NCI-H1694 treated with DMSO at 0.1 percent for 48 hours (cell line): Measurements from ENCODE around the gene CENPO.
A peak's percentile ranks its signal among the peaks of the same experiment; 100 is the strongest.
"Not testable (repeated sequence)": the region's sequence is repeated elsewhere in the genome, so short reads cannot be mapped to it uniquely, and the experiment has no call there.

Source experiments
- DNase-seq: peaks from one replicate; lab custom pipeline; 2025; lab: John Stamatoyannopoulos, UW

CENPO gene

DNA sequence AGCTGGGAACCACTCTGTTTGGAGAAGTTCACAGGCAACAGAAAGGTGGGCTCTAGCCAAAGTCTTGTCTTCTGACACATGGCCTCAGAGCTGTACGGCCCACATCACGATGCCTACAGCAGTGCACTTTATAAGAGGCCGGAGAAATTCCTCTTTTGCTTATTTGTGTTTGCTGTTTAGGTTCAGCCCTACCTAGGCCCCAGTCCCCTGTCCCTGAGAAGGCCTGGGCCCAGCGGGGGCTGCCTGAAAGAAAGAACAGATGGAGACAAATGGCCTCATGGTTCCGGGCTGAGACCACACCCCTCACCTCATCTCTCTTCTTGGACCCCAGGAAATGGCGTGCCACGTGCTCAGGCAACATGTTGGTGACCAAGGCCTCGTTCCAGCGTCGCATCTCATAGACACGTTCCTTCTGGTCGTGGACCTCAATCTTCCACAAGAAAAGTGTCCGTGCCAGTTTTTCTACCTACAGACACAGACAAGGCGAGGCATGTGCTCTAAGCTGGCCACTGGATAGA is 30.9 kb downstream of the CENPO start:
- DNase-seq = no peak

DNA sequence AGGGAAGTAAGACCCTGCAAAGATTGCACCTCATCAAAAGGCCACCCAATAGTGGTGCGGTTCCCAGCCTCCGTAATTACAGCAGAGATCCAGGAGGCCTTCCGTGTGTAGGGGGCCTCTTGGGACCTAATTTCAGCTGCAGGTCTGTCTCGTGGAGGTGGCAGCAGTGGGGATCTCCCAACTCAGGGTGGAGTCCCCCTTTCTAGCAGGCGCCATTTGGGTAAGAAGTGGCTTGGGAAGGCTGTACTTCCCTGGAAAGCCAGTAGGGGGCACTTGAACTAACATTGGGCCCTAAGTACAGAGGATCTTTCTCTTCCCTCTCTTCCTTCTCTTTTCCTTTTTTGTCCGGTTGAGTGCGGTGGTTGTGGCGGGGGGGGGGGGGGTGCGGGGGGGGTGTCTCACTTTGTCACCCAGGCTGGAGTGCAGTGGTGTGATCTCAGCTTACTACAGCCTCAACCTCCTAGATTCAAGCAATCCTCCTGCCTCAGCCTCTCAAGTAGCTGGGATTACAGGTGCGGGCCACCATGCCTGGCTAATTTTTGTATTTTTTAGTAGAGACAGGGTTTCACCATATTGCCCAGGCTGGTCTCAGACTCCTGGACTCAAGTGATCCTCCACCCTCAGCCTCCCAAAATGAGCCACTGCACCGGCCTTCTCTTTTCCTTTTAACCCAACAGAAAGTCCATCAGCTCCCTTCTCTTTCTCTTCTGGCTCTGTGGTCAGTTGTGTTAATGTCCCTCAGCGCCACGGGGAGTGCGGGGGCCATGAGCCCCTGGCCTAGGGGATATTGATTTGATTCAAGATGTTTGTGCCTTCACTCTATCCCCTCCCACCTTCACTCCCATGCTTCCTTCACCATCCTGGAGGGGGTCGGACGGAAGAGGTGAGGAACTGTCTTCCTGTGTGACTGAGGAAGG is 32.0 kb downstream of the CENPO start:
- no peak for DNase-seq

GRCh38 chr2:24825883-24826772 is 32.9 kb downstream of the CENPO start:
- DNase-seq = no peak

DNA sequence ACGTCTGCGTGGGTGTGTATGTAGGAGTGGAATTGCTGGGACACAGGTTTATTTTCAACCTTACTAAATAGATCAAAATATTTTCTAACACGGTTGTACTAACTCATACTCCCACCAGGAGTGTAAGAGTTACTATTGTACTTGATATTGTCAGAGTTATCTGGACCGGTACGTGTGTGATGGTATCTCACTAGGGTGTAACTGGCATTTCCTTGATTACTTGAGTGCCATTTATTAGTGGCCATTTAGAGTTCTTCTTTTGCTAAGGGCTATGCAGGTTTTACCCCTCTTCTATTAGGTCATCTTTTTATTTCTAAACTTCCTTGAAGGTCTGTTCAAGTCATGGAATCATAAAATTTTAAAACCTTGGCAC is 33.5 kb downstream of the CENPO start:
- DNase-seq = no peak

- peak; percentile 80 for DNase-seq
Observed at GRCh38 chr2:24827321-24828237, 34.4 kb downstream of the CENPO start.

DNA sequence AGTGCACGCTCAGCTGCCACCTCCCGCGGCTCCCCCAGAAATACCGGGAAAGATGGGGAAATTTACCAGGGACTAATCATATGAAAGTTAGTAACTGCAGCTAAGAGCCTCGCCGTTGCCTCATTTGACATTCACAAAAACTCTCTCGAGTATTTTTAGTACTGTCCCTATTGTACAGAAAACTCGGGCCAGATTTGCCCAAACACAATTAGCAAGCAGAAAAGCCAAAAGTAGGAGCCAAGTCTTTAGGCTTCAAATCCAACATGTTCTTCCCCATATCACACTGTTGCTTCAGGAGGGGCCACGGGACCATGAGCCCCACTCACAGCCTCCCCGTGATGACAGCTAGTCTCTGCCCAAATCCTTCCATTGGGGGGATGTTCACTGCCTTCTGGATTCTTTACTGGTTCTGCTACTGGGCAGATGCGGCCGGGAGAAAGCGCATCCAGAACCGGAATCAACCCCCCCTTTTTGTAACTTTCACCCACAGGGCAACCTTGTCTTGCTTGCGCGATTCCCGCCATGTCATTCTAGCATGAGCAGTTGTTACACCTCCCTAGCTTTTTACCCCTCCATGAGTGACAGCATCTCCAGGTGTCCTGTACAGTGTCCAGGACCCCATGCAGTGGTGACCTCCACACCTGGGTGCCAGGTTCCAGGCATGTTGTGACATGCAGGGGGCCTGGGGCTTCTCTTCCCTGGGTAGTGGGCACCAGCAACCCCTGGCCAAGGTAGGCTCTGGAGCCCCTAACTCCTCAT is 35.2 kb downstream of the CENPO start:
- DNase-seq = no peak

DNA sequence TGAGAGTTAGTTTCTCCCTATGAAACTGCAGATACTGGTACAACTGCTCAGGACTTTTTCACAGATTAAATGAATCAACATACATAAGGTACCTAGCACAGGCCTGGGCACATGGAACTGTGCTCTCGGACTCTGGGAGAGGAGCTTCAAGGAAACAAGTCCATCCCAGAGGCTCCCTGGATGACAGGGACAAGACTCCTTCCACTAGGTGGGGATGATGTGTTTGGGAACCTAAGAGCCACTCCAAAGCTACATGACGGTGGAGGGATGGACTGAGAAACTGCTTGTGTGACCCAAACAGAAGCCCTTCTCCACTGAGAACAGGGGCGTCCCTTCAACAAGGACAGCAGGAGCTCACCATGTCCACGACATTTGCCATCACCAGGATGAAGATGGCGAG is 37.1 kb downstream of the CENPO start:
- DNase-seq = no peak

DNA sequence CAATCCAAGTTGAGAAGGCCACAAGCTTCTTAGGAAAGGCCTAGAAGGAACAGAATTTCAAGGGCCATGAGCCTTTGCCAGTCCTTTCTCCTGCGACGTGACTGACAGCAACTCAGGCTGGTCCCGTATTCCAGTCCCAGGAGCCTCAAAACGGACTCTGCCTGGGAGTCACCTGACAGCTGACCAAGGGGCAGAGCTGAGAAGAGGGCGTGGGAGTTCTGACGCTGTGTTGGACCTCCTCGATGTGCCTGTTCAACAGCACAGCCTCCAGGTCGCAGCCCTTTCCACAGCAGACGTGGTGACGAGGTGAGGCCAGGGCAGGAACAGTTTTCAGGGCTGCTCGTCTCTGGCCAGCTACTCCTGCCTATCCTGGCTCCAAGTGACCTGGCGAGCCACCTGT is 37.6 kb downstream of the CENPO start:
- no peak for DNase-seq

DNA sequence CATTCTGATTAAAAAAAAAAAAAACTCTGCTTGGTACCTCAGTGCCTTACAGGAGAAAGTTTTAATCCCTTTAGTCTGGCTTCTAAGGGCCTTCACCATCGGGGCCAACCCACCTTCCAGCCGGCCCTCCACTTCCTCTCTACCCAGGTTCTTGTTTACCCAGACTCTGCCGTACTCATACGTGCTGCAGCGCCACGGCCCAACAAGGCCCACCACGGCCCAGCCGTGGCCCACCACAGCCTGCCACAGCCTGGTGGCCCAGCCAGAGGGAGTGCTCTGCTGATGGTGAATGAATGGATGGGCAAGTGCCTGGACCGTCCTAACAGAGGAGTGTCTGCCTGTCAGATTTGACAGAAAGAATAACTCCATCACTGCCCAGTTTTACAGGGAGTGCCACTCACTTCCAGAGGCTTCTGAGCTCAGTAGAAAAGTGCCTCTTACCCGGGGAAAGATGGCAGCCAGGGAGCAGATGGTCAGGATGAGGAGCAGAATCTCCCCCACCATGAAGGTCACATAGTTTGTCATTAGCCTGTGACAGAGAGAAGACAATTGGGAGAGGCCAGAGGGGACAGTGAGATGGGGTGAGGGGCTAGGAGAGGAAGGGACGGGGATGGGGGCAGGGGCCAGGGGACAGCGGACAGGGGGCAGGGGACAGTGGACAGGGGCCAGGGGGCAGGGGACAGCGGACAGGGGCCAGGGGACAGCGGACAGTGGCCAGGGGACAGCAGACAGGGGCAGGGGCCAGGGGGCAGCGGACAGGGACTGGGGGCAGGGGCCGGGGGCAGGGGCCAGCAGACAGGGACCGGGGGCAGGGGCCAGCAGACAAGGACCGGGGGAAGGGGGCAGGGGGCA is 38.2 kb downstream of the CENPO start:
- DNase-seq = no peak

DNA sequence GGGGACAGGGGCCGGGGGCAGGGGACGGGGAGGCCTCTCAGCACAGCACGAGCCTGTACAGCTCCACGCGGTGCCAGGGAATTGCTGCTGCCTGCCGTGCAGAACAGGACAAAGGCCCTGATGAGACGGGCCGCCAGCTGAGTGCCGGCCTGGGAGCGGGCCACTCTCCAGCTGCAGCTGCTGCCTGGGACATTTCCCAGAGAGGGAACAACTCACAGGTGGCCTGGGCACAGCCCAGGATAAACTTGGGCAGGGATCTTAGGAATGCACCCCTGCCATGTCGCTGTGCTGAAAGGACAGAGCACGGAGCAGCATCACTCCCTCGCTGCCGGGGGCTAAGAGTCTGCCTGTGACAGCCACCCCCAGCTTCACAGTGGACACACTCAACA is 38.8 kb downstream of the CENPO start:
- DNase-seq = no peak

GRCh38 chr2:24832521-24832920 is 39.3 kb downstream of the CENPO start:
- DNase-seq = no peak

GRCh38 chr2:24832931-24833701 is 39.9 kb downstream of the CENPO start:
- no peak for DNase-seq

DNA sequence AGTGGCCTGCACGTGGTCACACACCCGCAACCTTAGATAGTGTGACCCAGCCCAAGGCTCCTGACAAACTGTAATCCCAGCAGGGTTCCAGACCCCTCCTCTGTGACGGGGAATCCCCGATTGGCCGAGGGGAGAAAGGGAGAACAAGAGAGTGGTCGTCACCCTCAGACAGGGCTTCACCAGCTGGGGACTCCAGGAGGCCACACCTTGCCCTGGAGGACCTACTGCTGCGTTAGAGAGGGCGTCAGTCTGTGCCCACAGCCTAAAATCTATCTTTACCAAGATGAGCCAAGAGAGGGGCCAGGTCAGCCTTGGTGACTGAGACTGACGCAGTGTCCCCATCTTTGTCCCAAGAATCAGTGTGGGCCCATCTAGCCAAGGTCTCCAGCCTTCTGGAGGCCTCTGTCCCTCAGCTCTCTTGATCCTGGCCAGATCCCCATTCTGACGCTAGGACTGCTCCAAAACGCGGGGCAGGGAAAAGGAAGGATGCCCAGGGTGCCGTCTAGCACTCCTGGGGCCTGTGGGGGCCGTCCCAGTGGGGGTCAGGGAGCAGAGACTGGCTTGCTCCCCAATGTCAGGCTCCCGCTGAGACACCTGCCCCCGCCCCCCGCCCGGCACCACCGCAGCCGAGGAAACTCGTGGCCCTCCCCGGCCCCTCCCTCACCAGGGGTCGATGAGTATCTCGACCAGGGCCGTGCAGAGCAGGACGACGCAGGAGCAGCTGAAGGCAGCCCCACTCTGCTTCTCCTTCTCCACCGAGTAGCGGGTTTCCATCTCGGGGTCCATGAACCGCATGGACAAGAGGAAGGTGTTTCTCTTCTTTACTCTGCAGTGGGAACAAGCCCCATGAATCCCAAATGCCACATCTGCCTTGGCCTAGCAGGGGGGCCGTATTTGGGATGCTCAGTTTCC is 40.9 kb downstream of the CENPO start:
- no peak for DNase-seq

DNA sequence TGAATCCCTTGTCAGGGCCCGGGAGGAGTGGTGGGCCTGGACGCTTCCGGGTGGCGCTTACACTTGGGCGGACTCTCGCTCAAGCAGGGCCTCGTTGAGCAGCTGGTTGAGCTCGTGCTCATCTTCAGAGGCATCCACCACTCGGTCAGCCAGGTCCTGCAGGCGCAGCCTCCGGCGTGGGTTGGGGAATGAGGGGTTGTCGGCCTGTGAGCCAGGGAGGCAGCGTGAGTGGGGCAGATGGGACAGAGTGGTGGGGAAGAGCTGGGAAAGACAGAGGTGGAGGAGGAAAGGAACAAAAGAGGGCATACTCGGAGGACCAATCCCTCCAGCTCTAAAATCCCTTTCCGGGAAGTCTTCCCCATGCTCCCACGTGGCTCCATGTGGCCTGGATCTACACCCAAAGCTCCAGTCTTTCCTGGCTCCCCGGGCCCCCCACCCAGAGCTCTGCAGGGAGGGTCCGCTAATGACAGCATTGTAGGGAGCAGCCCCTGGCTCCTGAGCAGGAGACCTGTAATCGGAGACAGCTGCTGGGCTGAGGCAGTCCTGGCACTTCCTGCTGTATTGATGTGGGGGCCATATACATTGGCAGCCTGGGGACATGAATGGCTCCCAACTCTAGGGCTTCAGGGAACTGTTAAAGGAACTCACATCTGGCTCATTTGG is 41.6 kb downstream of the CENPO start:
- DNase-seq = no peak

GRCh38 chr2:24835411-24835810 is 42.2 kb downstream of the CENPO start:
- not testable (repeated sequence) for DNase-seq

DNA sequence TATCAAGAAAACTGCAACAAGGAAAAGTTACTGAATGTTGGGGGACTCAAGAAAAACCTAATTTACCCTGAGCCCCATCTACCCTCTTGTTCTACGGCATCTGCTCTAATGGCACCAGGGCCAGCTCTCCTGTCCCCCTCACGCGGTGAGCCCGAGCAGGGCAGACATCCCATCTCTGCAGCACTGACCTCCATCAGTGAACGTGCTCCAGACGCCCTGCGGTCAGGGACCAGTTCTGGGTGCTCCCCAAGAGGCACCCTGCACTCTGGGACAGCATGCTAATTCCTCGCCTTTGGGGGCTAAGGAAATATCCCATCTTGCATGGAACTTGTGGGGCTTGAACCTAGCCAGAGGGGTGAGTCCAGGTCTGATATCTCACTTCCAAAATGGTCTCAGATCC is 43.0 kb downstream of the CENPO start:
- DNase-seq = no peak

DNA sequence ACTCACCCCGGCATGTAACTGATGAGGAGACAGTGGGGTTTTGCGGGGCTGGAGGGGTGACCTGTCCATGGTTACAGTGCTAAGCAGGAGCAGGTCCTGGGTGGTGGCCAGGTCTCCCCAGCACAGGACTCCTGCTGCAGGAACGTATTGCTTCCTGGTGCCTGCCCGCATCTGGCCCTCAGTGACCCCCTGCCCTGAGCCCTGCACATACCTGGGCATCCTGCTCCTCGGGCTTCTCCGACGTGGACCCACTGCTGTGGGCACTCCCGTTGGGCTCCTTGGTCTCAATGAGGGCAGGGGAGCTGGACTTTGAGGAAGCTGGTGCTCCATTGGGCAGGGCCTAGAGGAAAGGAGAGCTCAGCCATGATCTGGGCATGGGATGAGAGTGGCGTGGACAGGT is 43.5 kb downstream of the CENPO start:
- no peak for DNase-seq
